Fibroblast of skin of left quadriceps (primary cell): Measurements from ENCODE around the gene RANBP2.

Experiments used
- DNase-seq, 2 experiments: peaks; one replicate each; pipeline ENCODE4 v3.0.0-alpha.2; 2013; ENCODE audit warnings: low read depth in 2 of 2

Gene RANBP2

DNA sequence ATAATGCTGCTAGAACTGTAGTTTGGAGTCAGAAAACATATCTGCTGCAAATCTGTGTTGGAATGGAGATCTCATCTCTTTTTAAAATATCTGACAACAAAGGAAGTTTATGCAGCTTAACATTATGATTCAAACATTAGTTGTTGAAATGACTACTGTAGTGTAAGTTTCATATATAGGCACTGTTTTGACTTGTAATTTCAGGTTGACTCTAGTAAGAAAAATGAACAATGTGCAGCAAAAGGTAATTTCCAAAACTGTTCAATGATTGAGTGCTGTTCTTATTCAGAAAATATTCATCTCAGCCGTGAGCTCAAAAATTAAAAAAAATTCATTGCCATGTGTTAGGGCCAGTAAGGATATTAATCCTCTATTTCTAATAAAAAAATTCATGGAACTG lies 115.8 kb downstream of the RANBP2 start:
- DNase-seq, result no peak
